Mesenchymal stem cell (in vitro differentiated cells and primary cell): Measurements from ENCODE around the gene TBL3.

Experiments
- DNase-seq: peaks from one replicate; pipeline ENCODE4 v3.0.0-alpha.2; 2013
- H2AFZ ChIP-seq: one replicate; pipeline ENCODE4 v1.6.1; 2013; ENCODE audit warnings: low read depth, mild to moderate bottlenecking, control low read depth, inconsistent platforms, low read length, moderate library complexity
- H2AK5ac ChIP-seq: 2 replicates; pipeline ENCODE4 v1.6.1; 2013; ENCODE audit warnings: low read length, moderate library complexity, mild to moderate bottlenecking, inconsistent platforms; ENCODE audit not compliant: severe bottlenecking
- H2BK120ac ChIP-seq: one replicate; pipeline ENCODE4 v1.6.1; 2013; ENCODE audit warnings: low read depth, mild to moderate bottlenecking, inconsistent platforms, low read length, moderate library complexity
- H2BK12ac ChIP-seq, 2 experiments: one replicate each; pipeline ENCODE4 v1.6.1; 2013; ENCODE audit warnings: inconsistent platforms in 2 of 2, low read length in 2 of 2, mild to moderate bottlenecking in 2 of 2, moderate library complexity in 2 of 2, control low read depth in 1 of 2
- H2BK15ac ChIP-seq: one replicate; pipeline ENCODE4 v1.6.1; 2013; ENCODE audit warnings: mild to moderate bottlenecking, low read depth, inconsistent platforms; ENCODE audit not compliant: poor library complexity, severe bottlenecking
- H2BK5ac ChIP-seq: 2 replicates; pipeline ENCODE4 v1.6.1; 2013; ENCODE audit warnings: low read depth, mild to moderate bottlenecking, low read length, control low read depth, inconsistent platforms; ENCODE audit not compliant: poor library complexity, severe bottlenecking
- H3K14ac ChIP-seq, 2 experiments: one replicate each; pipeline ENCODE4 v1.6.1; 2013; ENCODE audit warnings: inconsistent platforms in 2 of 2, low read length in 2 of 2, control low read depth in 1 of 2, mild to moderate bottlenecking in 1 of 2, moderate library complexity in 1 of 2
- H3K18ac ChIP-seq, 2 experiments: one replicate each; pipeline ENCODE4 v1.6.1; 2013; ENCODE audit warnings: inconsistent platforms in 2 of 2, low read length in 2 of 2, control low read depth in 1 of 2, low read depth in 1 of 2, mild to moderate bottlenecking in 1 of 2
- H3K23ac ChIP-seq, 2 experiments: one replicate each; pipeline ENCODE4 v1.6.1; 2013; ENCODE audit warnings: inconsistent platforms in 2 of 2, low read length in 2 of 2, mild to moderate bottlenecking in 2 of 2, moderate library complexity in 2 of 2, control low read depth in 1 of 2
- H3K27ac ChIP-seq: 2 replicates; pipeline ENCODE4 v1.5.1; 2013; ENCODE audit warnings: mild to moderate bottlenecking, moderate library complexity, low read length, control low read depth, inconsistent platforms; ENCODE audit not compliant: poor library complexity, severe bottlenecking
- H3K27me3 ChIP-seq, 2 experiments: 2 replicates each; pipeline versions ENCODE4 v1.6.1 to v1.7.0; 2013; ENCODE audit warnings: low read length in 2 of 2, mild to moderate bottlenecking in 2 of 2, moderate library complexity in 2 of 2, control low read depth in 1 of 2, inconsistent platforms in 1 of 2; ENCODE audit not compliant: control insufficient read depth in 1 of 2, insufficient read depth in 1 of 2
- H3K36me3 ChIP-seq, 2 experiments: 2 replicates each; pipeline versions ENCODE4 v1.6.1 to v1.7.0; 2013; ENCODE audit warnings: low read length in 2 of 2, control low read depth in 1 of 2, inconsistent platforms in 1 of 2, low read depth in 1 of 2, mild to moderate bottlenecking in 1 of 2; ENCODE audit not compliant: insufficient read depth in 2 of 2, control insufficient read depth in 1 of 2
- H3K4ac ChIP-seq, 2 experiments: one replicate each; pipeline ENCODE4 v1.6.1; 2013; ENCODE audit warnings: inconsistent platforms in 2 of 2, low read length in 2 of 2, mild to moderate bottlenecking in 2 of 2, moderate library complexity in 2 of 2, control low read depth in 1 of 2, low read depth in 1 of 2
- H3K4me1 ChIP-seq: 2 replicates; pipeline ENCODE4 v1.6.1; 2013; ENCODE audit warnings: low read depth, low read length, control low read depth; ENCODE audit not compliant: control insufficient read depth, insufficient read depth
- H3K4me2 ChIP-seq: 2 replicates; pipeline ENCODE4 v1.6.1; 2013; ENCODE audit warnings: low read length, mild to moderate bottlenecking, inconsistent platforms; ENCODE audit not compliant: poor library complexity, severe bottlenecking
- H3K4me3 ChIP-seq, 2 experiments: 2 replicates each; pipeline versions ENCODE4 v1.5.1 to v1.7.0; 2013; ENCODE audit warnings: low read length in 2 of 2, mild to moderate bottlenecking in 2 of 2, control low read depth in 1 of 2, low read depth in 1 of 2; ENCODE audit not compliant: insufficient read depth in 1 of 2
- H3K79me1 ChIP-seq: replicated peaks from 2 replicates; pipeline ENCODE4 v1.6.1; 2013; ENCODE audit warnings: mild to moderate bottlenecking, control low read depth, low read length, inconsistent platforms; ENCODE audit not compliant: poor library complexity, severe bottlenecking
- H3K9ac ChIP-seq: 2 replicates; pipeline ENCODE4 v1.7.0; 2013; ENCODE audit warnings: mild to moderate bottlenecking, low read length, moderate library complexity
- H3K9me3 ChIP-seq: 2 replicates; pipeline ENCODE4 v1.7.0; 2013; ENCODE audit warnings: mild to moderate bottlenecking, low read length; ENCODE audit not compliant: control insufficient read depth
- H4K8ac ChIP-seq: one replicate; pipeline ENCODE4 v1.6.1; 2013; ENCODE audit warnings: inconsistent platforms, mild to moderate bottlenecking, low read length, moderate library complexity
- H4K91ac ChIP-seq: one replicate; pipeline ENCODE4 v1.6.1; 2013; ENCODE audit warnings: mild to moderate bottlenecking, low read length, inconsistent platforms
- WGBS: methylation state at CpG from one replicate; pipeline ENCODE4 v1.1.7; 2013; ENCODE audit warnings: mixed read lengths; 5-methylcytosine and 5-hydroxymethylcytosine counted together

TBL3 gene

DNA sequence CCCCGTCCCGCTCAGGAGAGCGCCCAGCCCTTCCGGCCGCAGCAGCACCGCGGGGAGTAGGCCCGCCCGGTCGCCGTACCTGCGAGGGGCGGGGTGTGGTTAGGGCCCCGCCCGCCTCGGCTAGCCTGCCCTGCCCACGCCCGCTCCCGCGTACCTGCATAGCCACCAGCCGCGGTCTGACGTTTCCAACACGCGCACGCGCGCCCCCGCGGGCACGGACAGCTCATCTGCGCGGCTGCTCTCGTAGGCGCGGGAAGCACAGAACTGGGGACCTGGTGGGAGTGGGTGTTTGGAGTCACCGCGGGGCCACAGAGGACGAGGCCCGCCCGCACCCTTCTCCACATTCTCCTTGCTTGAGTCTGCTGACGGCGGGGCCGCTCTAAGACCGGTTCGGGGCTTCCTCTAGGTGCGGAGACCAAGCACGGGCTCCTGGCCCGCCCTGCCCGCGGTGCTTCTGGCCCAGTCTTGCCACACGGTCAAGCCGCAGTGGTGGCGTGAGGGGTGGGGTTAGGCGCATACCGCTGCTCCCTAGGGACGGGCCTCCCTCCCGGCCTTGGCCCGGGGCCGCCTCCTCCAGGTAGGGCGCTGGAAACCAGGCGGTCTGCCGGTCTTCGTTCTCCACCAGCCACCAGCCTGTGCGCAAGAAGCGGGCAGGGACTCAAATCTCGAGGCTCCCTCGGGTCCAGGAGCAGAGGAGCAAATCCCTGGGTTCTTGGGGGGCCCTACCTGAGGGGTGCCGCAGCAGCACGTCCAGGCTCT, 7.6 kb downstream of the TBL3 start:
- Histone ChIP-seq H2BK120ac (no peak overlapping the region), H2BK5ac (no peak overlapping the region), H3K23ac (peak overlapping the region; percentile 22 to 23), H3K14ac (no peak overlapping the region), H3K9me3 (no peaks in the 10 kb centered on the region), H3K4ac (no peak overlapping the region), H4K91ac (no peak overlapping the region), H3K79me1 (peaks cover 12% of the 10 kb centered on the region), H2AFZ (no peak overlapping the region), H3K18ac (no peak overlapping the region), H3K4me1 (peaks cover 28% of the 10 kb centered on the region), H2BK12ac (no peak overlapping the region), H4K8ac (no peak overlapping the region), H3K27me3 (peaks cover 35 to 41% of the 10 kb centered on the region in 2 experiments), H2BK15ac (peak overlapping the region; percentile 33), H3K9ac (no peak overlapping the region), H3K4me2 (no peak overlapping the region), H3K27ac (no peak overlapping the region), H2AK5ac (no peak overlapping the region), H3K4me3 (no peak overlapping the region), H3K36me3 (peaks cover 41 to 58% of the 10 kb centered on the region in 2 experiments)
- DNase-seq, result no peak
- WGBS, result 16% methylated on average over 51 of the region's 70 CpGs

DNA sequence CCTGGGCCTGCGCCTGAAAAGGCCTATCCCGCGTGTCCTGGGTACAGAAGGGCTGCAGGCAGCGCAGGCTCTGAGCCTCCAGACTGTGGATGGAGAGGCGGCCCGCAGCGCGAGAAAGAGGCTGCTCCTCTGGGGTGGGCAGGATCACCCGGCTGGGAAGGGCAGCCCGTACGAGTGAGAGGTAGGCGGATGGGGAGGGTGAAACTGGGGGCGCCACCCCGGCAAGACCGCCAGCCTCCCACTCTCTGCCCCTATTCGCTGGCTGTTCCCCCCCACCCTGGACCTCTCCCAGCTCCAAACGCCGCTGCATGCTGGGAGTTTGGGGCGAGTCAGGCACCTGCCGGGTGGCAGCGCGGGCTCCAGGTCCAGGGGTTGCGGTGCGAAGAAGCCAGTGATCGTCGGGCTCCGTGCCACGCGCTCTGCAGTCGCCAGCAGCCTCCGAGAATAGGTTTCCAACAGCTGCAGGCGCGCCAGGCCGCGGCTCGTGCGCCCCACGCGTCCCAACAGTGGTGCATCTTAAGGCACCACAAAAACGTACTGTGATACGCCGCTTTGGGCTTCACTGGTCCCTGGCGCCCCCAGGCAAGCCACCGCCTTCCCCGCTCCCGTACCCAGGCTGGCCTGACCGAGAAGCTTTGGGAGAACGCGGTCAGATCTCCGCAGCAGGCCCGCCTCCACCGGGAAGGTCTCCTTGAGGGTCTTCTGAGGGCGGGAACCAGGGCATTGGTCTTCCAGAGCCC, 8.3 kb downstream of the TBL3 start:
- H3K4me1 ChIP-seq, result peaks cover 28% of the 10 kb centered on the region
- no peak overlapping the region for H3K18ac ChIP-seq
- H3K14ac ChIP-seq, result no peak overlapping the region
- H3K9me3 ChIP-seq, result no peaks in the 10 kb centered on the region
- H2BK120ac ChIP-seq, result no peak overlapping the region
- H4K91ac ChIP-seq, result no peak overlapping the region
- H4K8ac ChIP-seq, result no peak overlapping the region
- H3K27ac ChIP-seq, result no peak overlapping the region
- no peak overlapping the region for H3K4me2 ChIP-seq
- H3K4ac ChIP-seq, result no peak overlapping the region
- no peak for DNase-seq
- H3K23ac ChIP-seq, result no peak overlapping the region
- no peak overlapping the region for H2BK15ac ChIP-seq
- no peak overlapping the region for H3K9ac ChIP-seq
- no peak overlapping the region for H2AFZ ChIP-seq
- H3K4me3 ChIP-seq, result peak overlapping the region in 1 of 2 experiments; percentile 4
- no peak overlapping the region for H2BK12ac ChIP-seq
- 20% methylated on average over 41 of the region's 53 CpGs for WGBS
- no peak overlapping the region for H2BK5ac ChIP-seq
- peaks cover 7% of the 10 kb centered on the region for H3K79me1 ChIP-seq
- peaks cover 35 to 41% of the 10 kb centered on the region in 2 experiments for H3K27me3 ChIP-seq
- no peak overlapping the region for H2AK5ac ChIP-seq
- peaks cover 34 to 51% of the 10 kb centered on the region in 2 experiments for H3K36me3 ChIP-seq

DNA sequence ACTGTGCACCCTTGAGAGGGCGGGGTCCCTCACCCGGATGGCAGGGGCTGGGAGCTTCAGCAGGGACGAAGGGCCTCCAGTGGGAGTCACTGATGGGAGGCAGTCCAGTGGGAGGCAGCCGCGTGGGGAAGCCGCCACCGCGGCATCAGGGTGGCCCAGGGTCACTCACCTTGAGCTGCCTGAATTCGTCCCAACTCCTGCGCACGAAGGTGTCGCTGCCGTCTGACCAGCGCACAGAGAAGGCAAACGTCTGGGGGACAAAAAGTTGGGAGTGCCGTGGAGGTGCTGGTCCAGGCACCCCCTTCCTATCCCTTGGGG, 8.9 kb downstream of the TBL3 start:
- H2AK5ac ChIP-seq, result no peak overlapping the region
- no peak for DNase-seq
- H3K4me1 ChIP-seq, result peaks cover 33% of the 10 kb centered on the region
- no peak overlapping the region for H2AFZ ChIP-seq
- no peak overlapping the region for H2BK12ac ChIP-seq
- H2BK5ac ChIP-seq, result no peak overlapping the region
- WGBS, result 69% methylated on average over 16 of the region's 16 CpGs
- H3K4ac ChIP-seq, result no peak overlapping the region
- H3K27me3 ChIP-seq, result peaks cover 35 to 41% of the 10 kb centered on the region in 2 experiments
- H2BK120ac ChIP-seq, result no peak overlapping the region
- H3K14ac ChIP-seq, result no peak overlapping the region
- H3K79me1 ChIP-seq, result peaks cover 7% of the 10 kb centered on the region
- no peak overlapping the region for H3K27ac ChIP-seq
- H3K23ac ChIP-seq, result no peak overlapping the region
- no peak overlapping the region for H4K91ac ChIP-seq
- peaks cover 32 to 51% of the 10 kb centered on the region in 2 experiments for H3K36me3 ChIP-seq
- no peak overlapping the region for H2BK15ac ChIP-seq
- no peak overlapping the region for H3K4me2 ChIP-seq
- H3K4me3 ChIP-seq, result peak overlapping the region in 1 of 2 experiments; percentile 4
- H4K8ac ChIP-seq, result no peak overlapping the region
- no peaks in the 10 kb centered on the region for H3K9me3 ChIP-seq
- no peak overlapping the region for H3K18ac ChIP-seq
- no peak overlapping the region for H3K9ac ChIP-seq

DNA sequence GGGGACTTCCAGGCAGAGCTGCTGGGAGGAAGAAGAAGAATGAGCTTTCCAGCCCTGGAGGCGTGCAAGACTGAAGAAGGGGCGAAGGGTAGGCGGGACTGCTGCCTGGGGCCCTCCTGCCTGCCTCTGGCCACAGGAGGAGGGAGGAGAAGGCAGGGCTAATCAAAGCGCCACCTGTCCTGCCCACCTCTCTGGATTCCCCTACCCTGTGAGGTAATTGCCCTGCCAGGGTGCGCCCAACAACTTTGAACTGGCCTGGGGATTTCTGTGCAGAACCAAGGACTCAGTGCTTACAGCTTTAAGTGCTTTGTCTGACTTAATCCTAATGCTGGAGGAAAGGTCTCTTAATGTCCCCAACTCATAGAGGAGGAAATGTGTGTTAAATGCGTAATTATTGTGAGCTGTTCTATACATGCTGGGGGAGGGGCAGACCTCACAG, 9.6 kb downstream of the TBL3 start, which contains the start of gene NOXO1:
NOXO1 (minus strand) TSS at position 72 of the 439 bp plus-strand sequence. CDS start 290 bp downstream, outside the sequence.
- no peak within 1 kb of the TSS for H3K18ac ChIP-seq

More for the DNA sequence above, 9.6 kb downstream of the TBL3 start, which contains the start of gene NOXO1:
- Histone ChIP-seq H3K9ac (no peak within 1 kb of the TSS), H4K8ac (no peak within 1 kb of the TSS), H3K27me3 (peaks cover 35 to 41% of the 10 kb centered on the region in 2 experiments), H3K27ac (no peak within 1 kb of the TSS), H3K4me3 (peak within 1 kb of the TSS in 1 of 2 experiments; percentile 4), H3K4ac (no peak within 1 kb of the TSS), H2BK15ac (no peak within 1 kb of the TSS), H2BK12ac (no peak within 1 kb of the TSS), H3K4me2 (no peak within 1 kb of the TSS), H4K91ac (no peak within 1 kb of the TSS), H3K9me3 (no peaks in the 10 kb centered on the region), H3K36me3 (peaks cover 32 to 51% of the 10 kb centered on the region in 2 experiments), H3K4me1 (peaks cover 35% of the 10 kb centered on the region), H3K79me1 (peaks cover 14% of the 10 kb centered on the region), H2BK5ac (no peak within 1 kb of the TSS), H2AFZ (no peak within 1 kb of the TSS), H2BK120ac (no peak within 1 kb of the TSS), H3K14ac (no peak within 1 kb of the TSS), H2AK5ac (no peak within 1 kb of the TSS), H3K23ac (no peak within 1 kb of the TSS)
- no peak for DNase-seq
- 43% methylated on average over 6 of the region's 6 CpGs for WGBS
